Loucy (cell line): ENCODE data around the gene BLNK.

ENCODE experiments used
- EZH2phosphoT487 ChIP-seq: fragments of 200-600 bp; IDR thresholded peaks from 2 replicates; pipeline ENCODE4 v1.6.1; 2018; ENCODE audit warnings: antibody characterized with exemption, mild to moderate bottlenecking, moderate library complexity, borderline replicate concordance
- TF ChIP-seq, protein P1 (sequence below): fragments of 200-600 bp; sonication (generic); conservative IDR thresholded peaks from 2 replicates; pipeline ENCODE4 v1.5.1; 2014; ENCODE audit warnings: mild to moderate bottlenecking, antibody characterized with exemption, low read length

DNA sequence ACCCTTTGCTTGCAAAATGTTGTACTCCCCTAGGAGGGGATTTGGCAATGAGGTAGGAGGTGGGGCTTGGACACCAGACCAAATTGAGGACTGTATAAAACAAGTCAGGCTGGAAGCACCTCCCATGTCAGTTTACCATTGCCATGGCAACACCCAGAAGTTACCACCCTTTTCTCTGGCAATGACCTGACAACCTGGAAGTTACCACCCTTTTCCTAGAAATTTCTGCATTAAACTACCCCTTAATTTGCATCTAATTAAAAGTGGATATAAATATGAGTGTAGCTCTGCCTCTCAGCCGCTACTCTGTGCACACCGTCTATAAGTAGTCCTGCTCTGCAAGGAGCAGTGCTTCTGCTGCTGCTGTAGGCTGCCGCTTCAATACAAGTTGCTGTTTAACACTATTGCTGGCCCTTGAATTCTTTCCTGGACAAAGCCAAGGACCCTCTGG, 7.8 kb upstream of the BLNK start:
- no peak for TF ChIP-seq EZH2phosphoT487
- TF ChIP-seq, protein P1, sequence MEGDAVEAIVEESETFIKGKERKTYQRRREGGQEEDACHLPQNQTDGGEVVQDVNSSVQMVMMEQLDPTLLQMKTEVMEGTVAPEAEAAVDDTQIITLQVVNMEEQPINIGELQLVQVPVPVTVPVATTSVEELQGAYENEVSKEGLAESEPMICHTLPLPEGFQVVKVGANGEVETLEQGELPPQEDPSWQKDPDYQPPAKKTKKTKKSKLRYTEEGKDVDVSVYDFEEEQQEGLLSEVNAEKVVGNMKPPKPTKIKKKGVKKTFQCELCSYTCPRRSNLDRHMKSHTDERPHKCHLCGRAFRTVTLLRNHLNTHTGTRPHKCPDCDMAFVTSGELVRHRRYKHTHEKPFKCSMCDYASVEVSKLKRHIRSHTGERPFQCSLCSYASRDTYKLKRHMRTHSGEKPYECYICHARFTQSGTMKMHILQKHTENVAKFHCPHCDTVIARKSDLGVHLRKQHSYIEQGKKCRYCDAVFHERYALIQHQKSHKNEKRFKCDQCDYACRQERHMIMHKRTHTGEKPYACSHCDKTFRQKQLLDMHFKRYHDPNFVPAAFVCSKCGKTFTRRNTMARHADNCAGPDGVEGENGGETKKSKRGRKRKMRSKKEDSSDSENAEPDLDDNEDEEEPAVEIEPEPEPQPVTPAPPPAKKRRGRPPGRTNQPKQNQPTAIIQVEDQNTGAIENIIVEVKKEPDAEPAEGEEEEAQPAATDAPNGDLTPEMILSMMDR = no peak
